C4-2B (cell line): ENCODE data around the gene PTPRN.
"Not testable (repeated sequence)": the region's sequence is repeated elsewhere in the genome, so short reads cannot be mapped to it uniquely, and the experiment has no call there.

Experiments used
- H3K27ac ChIP-seq: fragments of 450-650 bp; 2 replicates; pipeline ENCODE4 v1.5.1; 2017
- CTCF ChIP-seq: fragments of 450-650 bp; conservative IDR thresholded peaks from 2 replicates; pipeline ENCODE4 v1.5.1; 2017; ENCODE audit warnings: mild to moderate bottlenecking
- ZFX ChIP-seq: fragments of 450-650 bp; IDR thresholded peaks from 2 replicates; pipeline ENCODE4 v1.6.1; 2017

The PTPRN gene

DNA sequence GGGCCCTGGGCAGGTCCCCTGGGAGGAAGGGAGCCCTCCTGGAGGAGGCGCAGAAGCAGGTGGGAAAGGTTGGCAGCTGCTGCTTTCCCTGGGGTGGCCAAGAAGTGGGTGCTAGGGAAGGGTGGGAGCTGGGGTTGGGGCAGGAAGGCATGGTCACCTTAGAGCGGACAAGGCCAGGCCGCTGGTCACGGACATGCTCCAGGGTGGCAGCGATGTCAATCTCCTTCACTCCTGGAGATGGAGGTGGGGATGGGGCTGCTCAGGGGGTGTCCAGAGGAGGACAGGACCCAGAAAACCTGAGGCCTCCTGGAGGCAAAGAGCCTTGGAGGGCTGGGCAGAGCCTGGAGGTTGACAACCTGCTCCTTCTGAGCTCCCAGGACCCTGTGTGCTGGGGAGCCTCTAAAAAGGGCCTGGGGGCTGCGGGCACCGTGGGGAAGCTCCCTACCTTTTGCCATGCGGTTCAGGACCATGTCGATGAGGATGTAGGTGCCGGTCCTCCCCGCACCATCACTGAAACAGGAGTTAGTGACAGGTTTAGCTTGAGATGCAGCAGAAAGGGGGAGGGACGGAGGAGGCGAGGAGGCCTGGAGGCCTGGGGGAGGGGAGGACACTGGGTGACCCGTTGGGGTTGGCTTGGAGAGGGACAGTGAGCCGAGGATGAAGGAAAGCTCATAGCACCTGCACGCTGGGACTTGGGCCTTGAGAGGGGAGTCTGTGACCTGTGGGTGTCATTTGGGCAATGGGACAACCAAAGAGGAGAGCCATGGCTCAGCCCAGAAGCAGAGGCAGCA, 18.6 kb downstream of the PTPRN start:
- TF ChIP-seq CTCF = no peak
- H3K27ac ChIP-seq = no peak overlapping the region

- no peak overlapping the region for H3K27ac ChIP-seq
- TF ChIP-seq ZFX (no peak), CTCF (no peak)
Measured at GRCh38 chr2:219289537-219290361, 19.5 kb downstream of the PTPRN start.

DNA sequence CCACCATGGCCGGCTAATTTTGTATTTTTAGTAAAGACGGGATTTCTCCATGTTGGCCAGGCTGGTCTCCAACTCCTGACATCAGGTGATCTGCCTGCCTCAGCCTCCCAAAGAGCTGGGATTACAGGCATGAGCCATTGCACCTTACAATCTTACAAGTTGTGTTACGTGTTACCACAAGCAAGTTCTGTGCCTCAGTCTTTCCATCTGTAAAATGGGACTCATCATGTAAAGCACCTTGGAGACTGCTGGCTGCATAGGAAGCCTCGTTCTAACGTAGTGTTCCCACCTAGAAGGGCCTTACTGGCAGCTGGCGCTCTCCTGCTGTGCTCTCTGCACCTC, 20.0 kb downstream of the PTPRN start:
- TF ChIP-seq ZFX (no peak), CTCF (no peak)

DNA sequence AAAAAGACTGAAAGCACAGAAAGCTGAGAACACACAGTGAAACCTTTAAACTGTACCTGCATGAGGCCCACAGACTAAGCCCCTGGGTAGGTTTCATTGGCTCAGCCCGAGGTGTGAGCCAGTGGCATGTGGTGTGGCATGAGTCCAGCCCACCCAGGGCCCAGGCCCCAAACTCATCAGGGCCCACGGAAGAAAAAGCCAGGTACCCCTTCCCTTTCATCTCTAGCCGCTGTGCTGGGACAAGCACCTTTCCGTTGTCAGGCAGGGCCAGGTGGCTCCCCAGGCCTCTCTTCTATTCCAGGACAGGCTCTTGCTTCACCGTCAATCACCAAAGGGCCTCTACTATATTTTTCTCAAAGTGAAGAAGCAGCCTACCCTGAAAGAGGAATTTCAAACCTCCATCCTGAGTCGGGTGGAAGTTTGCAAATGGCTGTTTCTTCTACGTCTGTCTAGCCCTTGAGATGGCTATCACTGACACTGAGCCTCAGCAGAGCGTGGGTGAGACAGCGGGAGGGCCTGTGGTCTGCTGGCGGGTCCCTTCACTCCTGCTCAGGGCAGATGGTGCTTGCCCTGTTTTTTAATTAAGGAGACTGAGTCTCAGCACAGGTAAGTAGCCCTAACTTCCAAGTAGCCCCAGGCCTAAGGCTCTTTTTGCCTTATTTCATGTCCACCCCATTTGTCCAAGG, 21.5 kb downstream of the PTPRN start:
- no peak overlapping the region for H3K27ac ChIP-seq
- TF ChIP-seq ZFX (no peak), CTCF (no peak)

More for the DNA sequence above, 20.0 kb downstream of the PTPRN start:
- no peak overlapping the region for H3K27ac ChIP-seq

DNA sequence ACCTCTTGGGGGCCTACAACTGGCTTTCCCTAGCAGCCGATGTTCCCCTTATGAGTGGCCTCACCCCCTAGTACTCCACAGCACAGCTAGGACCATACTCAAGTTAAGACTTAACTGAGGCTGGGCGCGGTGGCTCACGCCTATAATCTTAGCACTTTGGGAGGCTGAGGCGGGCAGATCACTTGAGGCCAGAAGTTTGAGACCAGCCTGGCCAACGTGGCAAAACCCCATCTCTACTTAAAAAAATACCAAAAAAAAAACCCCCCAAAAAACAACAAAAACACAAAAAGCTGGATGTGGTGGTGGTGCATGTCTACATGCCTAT, 22.1 kb downstream of the PTPRN start:
- H3K27ac ChIP-seq = not testable (repeated sequence)

DNA sequence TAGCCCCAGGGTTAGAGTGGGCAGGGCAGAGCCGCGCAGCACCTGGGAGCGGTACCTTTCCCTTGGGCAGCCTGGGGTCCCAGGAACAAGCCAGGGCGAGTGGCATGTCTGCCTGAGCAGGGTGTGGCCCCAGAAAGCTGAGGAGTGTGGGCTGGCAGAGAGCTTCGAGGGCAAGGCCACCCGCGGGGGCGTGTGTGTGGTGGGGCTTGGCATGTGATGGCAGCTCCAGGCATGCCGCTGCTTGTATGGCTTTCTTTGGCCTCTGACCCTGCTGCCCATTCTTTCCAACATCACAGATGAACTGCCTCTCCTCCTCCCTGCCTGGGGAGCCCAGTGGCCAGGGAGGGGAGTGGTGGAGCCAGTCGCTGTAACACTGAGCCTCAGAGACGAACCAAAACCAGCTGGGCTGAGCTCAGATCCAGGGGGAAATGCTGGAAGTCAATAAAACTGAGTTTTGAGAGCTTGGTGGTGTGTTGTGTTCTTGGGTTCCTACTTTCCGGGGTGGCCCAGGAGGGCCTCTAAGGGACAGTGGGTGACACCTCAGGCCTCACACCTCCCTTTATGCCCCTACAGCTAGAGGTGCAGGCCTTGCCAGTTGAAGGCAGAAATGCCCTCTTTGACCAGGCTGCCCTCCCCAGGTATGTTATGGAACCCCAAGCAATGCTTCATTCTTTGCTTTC, 22.6 kb downstream of the PTPRN start:
- TF ChIP-seq ZFX (no peak), CTCF (no peak)
- H3K27ac ChIP-seq = no peak overlapping the region

- H3K27ac ChIP-seq = no peak overlapping the region
- TF ChIP-seq CTCF (no peak), ZFX (no peak)
Measured at GRCh38 chr2:219285894-219286425, 23.2 kb downstream of the PTPRN start.
